Spleen (tissue), 11 donors: ENCODE data around the gene ATP5F1D. TPM values are rescaled to one million over a fixed set of nuclear protein-coding genes. Genes with fewer than 3 reads are reported as not detected.

Experiments used
- DNase-seq: peaks from one replicate; pipeline ENCODE4 v3.0.0-alpha.2; 2020
- H3K27ac ChIP-seq, 8 donors: fragments of 200-600 bp; sonication (generic) in 7 of 8; 1 replicate in 4 of 8; 2 replicates in 4 of 8; pipeline versions ENCODE4 v1.5.0 to v1.8.0; 2016 to 2021; ENCODE audit warnings: inconsistent platforms in 4 of 8, mild to moderate bottlenecking in 4 of 8, moderate library complexity in 1 of 8
- H3K27me3 ChIP-seq, 7 donors: fragments of 200-600 bp; sonication (generic) in 6 of 7; replicated peaks in 1 of 7; 1 replicate in 4 of 7; 2 replicates in 3 of 7; pipeline versions ENCODE4 v1.5.0 to v1.8.0; 2016 to 2021; ENCODE audit warnings: inconsistent platforms in 3 of 7, mild to moderate bottlenecking in 1 of 7
- H3K36me3 ChIP-seq, 6 donors: fragments of 200-600 bp; sonication (generic) in 5 of 6; 1 replicate in 4 of 6; 2 replicates in 2 of 6; pipeline versions ENCODE4 v1.5.0 to v1.8.0; 2016 to 2021; ENCODE audit warnings: inconsistent platforms in 2 of 6
- H3K4me1 ChIP-seq, 6 donors: fragments of 200-600 bp; sonication (generic) in 5 of 6; 1 replicate in 3 of 6; 2 replicates in 3 of 6; pipeline versions ENCODE4 v1.5.0 to v1.8.0; 2016 to 2021; ENCODE audit warnings: inconsistent platforms in 3 of 6
- H3K4me3 ChIP-seq, 8 donors: fragments of 200-600 bp; sonication (generic) in 7 of 8; 1 replicate in 4 of 8; 2 replicates in 4 of 8; pipeline versions ENCODE4 v1.5.0 to v1.8.0; 2016 to 2021; ENCODE audit warnings: inconsistent platforms in 4 of 8, mild to moderate bottlenecking in 4 of 8, moderate library complexity in 2 of 8
- H3K9me3 ChIP-seq, 8 donors: fragments of 200-600 bp; sonication (generic) in 7 of 8; 1 replicate in 4 of 8; 2 replicates in 4 of 8; pipeline versions ENCODE4 v1.5.0 to v1.8.0; 2016 to 2021; ENCODE audit warnings: inconsistent platforms in 4 of 8
- POLR2A ChIP-seq, 3 donors: fragments of 450-650 bp; IDR thresholded peaks; one replicate each; pipeline ENCODE4 v1.5.1; 2017; ENCODE audit warnings: antibody characterized with exemption in 3 of 3, mild to moderate bottlenecking in 1 of 3
- POLR2AphosphoS5 ChIP-seq, 3 donors: sonication (generic); formaldehyde crosslinking; IDR thresholded peaks; one replicate each; pipeline ENCODE4 v1.5.1; 2017; ENCODE audit warnings: antibody characterized with exemption in 3 of 3
- WGBS, 5 donors: extraction: QIAGEN DNeasy Blood & Tissue Kit in 3 of 5; methylation state at CpG; one replicate each; pipeline versions ENCODE4 v1.1.5 to v1.1.7; 2013 to 2018; 5-methylcytosine and 5-hydroxymethylcytosine counted together
- intact Hi-C: fragments of 100-400 bp; cut with DNase I; formaldehyde crosslinking; loops from one replicate; pipeline ENCODE4 v1.15.0; 2023; ENCODE audit warnings: low total_unique reads
- polyA plus RNA-seq, 3 donors: library from polyadenylated mRNA; stranded (reverse); fragments of 200-250 nt; gene quantifications; one replicate each; pipeline ENCODE4 v1.2.1, GENCODE V29; 2013
- total RNA-seq, 7 donors: library from RNA; depleted of rRNA in 3 of 7; stranded (reverse); fragments of >200 nt in 3 of 7; fragmentation: NEBNext Ultra II Directional in 4 of 7; extraction: Animal tissue kit (Norgen Biotek cat#: 25700) in 4 of 7; gene quantifications; one replicate each; pipeline versions ENCODE4 v1.1.0 to v1.2.1, GENCODE V29; 2016 to 2021
- TF ChIP-seq, protein P1 (sequence below), 11 experiments: fragments of 200-600 bp in 7 of 11; fragments of 450-650 bp in 4 of 11; sonication (generic) in 4 of 11; IDR thresholded peaks in 8 of 11; conservative IDR thresholded peaks in 3 of 11; 1 replicate in 7 of 11; 2 replicates in 4 of 11; pipeline versions ENCODE4 v1.4.0 to v1.8.0; 2016 to 2021; ENCODE audit warnings: antibody characterized with exemption in 11 of 11, inconsistent platforms in 4 of 11, mild to moderate bottlenecking in 1 of 11
- donor health status: healthy with polysubstance abuse.
- donor health status: DM: no; HTN: no; CAD: no; lungs with moderate emphysema.
- donor health status: DM: no; HTN: no; CAD: no.
- donor health status: Bipolar disorder and iron deficiency.
- donor health status: healthy.
- donor health status: DM: no; HTN: no; CAD: no.
- donor health status: DM: yes; HTN: yes; CAD: no.

ATP5F1D gene
- total and polyA plus RNA-seq, 10 donors, result 49.1 to 166 (median 121) TPM

- Histone ChIP-seq H3K4me3 (peak overlapping the region in 7 of 8 donors; percentile 8 to 97 (median 62)), H3K27ac (peak overlapping the region in 7 of 8 donors; percentile 55 to 100 (median 66)), H3K27me3 (peaks cover 0 to 51% (median 18%) of the 10 kb centered on the region in 7 donors), H3K36me3 (peaks cover 0 to 15% (median 0%) of the 10 kb centered on the region in 6 donors), H3K4me1 (peaks cover 45 to 85% (median 72%) of the 10 kb centered on the region in 6 donors), H3K9me3 (no peaks in the 10 kb centered on the region)
- 2 to 15% (median 13%) methylated on average over 41 to 84 of the region's 84 CpGs for WGBS, 5 donors
- TF ChIP-seq POLR2AphosphoS5 (IDR thresholded peaks at IDR 0.05) (peak in 2 of 3 donors; percentile 64), POLR2A (IDR thresholded peaks at IDR 0.05) (no peak)
- TF ChIP-seq, protein P1, sequence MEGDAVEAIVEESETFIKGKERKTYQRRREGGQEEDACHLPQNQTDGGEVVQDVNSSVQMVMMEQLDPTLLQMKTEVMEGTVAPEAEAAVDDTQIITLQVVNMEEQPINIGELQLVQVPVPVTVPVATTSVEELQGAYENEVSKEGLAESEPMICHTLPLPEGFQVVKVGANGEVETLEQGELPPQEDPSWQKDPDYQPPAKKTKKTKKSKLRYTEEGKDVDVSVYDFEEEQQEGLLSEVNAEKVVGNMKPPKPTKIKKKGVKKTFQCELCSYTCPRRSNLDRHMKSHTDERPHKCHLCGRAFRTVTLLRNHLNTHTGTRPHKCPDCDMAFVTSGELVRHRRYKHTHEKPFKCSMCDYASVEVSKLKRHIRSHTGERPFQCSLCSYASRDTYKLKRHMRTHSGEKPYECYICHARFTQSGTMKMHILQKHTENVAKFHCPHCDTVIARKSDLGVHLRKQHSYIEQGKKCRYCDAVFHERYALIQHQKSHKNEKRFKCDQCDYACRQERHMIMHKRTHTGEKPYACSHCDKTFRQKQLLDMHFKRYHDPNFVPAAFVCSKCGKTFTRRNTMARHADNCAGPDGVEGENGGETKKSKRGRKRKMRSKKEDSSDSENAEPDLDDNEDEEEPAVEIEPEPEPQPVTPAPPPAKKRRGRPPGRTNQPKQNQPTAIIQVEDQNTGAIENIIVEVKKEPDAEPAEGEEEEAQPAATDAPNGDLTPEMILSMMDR (IDR thresholded peaks at IDR 0.05 in 8 of 11, conservative IDR thresholded peaks at IDR 0.05 in 3 of 11), result peak; percentile 48 to 99 (median 93)
- DNase-seq, result peak; percentile 95
- intact Hi-C loops, result no loop called here
These were observed 1.5 kb upstream of the ATP5F1D start for GRCh38 chr19:1239796-1240737.

- 59 to 71% (median 60%) methylated on average over 14 to 15 of the region's 15 CpGs for WGBS, 5 donors
- Histone ChIP-seq H3K27me3 (peaks cover 0 to 44% (median 18%) of the 10 kb centered on the region in 7 donors), H3K4me1 (peaks cover 50 to 94% (median 81%) of the 10 kb centered on the region in 6 donors), H3K4me3 (peak overlapping the region in 6 of 8 donors; percentile 62 to 97 (median 84)), H3K27ac (peak overlapping the region in 6 of 8 donors; percentile 85 to 100 (median 92)), H3K36me3 (peaks cover 0 to 15% (median 0%) of the 10 kb centered on the region in 6 donors), H3K9me3 (no peaks in the 10 kb centered on the region)
- TF ChIP-seq, protein P1 (IDR thresholded peaks at IDR 0.05 in 8 of 11, conservative IDR thresholded peaks at IDR 0.05 in 3 of 11), result no peak
- no peak for TF ChIP-seq POLR2A (IDR thresholded peaks at IDR 0.05)
- TF ChIP-seq POLR2AphosphoS5 (IDR thresholded peaks at IDR 0.05), result no peak
- intact Hi-C loops, result no loop called here
- DNase-seq, result no peak
These were observed 626 bp upstream of the ATP5F1D start for GRCh38 chr19:1240925-1241324.

DNA sequence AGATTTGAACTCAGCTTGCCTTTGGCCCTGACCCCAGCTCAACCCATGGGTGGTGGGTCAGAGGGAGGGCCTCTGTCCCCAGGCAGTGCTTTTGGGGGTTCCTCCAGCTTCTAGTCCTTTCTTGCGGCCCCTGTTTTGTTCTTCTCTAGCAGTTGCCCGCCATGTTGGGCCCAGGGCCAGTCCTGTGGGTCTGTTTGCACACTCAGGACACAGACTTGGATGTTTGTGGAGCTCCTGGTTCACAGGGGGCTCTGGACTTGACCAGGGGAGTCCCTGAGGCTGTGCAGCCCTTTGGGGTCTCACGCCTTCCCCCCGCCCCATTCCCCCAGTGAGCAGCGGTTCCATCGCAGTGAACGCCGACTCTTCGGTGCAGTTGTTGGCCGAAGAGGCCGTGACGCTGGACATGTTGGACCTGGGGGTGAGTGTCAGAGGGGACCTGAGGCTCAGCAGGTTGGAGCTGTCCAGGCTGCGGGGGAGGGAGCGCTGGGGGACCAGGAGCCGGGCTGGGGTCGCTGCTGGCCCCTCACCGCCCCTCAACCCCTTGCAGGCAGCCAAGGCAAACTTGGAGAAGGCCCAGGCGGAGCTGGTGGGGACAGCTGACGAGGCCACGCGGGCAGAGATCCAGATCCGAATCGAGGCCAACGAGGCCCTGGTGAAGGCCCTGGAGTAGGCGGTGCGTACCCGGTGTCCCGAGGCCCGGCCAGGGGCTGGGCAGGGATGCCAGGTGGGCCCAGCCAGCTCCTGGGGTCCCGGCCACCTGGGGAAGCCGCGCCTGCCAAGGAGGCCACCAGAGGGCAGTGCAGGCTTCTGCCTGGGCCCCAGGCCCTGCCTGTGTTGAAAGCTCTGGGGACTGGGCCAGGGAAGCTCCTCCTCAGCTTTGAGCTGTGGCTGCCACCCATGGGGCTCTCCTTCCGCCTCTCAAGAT, 2.5 kb downstream of the ATP5F1D start:
- intact Hi-C loops, result loop anchor here (2.0 kb wide), 1 partner anchor 23 kb away; no protein-coding TSS in a partner anchor
- H3K9me3 ChIP-seq, result no peaks in the 10 kb centered on the region
- TF ChIP-seq POLR2A (IDR thresholded peaks at IDR 0.05) (no peak), POLR2AphosphoS5 (IDR thresholded peaks at IDR 0.05) (peak; percentile 59 to 80 (median 68))
- TF ChIP-seq, protein P1 (IDR thresholded peaks at IDR 0.05 in 8 of 11, conservative IDR thresholded peaks at IDR 0.05 in 3 of 11), result peak; percentile 87 to 99 (median 97)
- H3K36me3 ChIP-seq, result peaks cover 0 to 15% (median 0%) of the 10 kb centered on the region in 6 donors
- peak overlapping the region in 5 of 8 donors; percentile 9 to 61 (median 21) for H3K4me3 ChIP-seq
- H3K4me1 ChIP-seq, result peaks cover 52 to 94% (median 83%) of the 10 kb centered on the region in 6 donors
- peaks cover 0 to 14% (median 0%) of the 10 kb centered on the region in 7 donors for H3K27me3 ChIP-seq
- peak; percentile 97 for DNase-seq
- 54 to 78% (median 57%) methylated on average over 15 to 33 of the region's 33 CpGs for WGBS, 5 donors
- H3K27ac ChIP-seq, result peak overlapping the region; percentile 45 to 100 (median 94)
